Urinary bladder (tissue), 4 donors: ENCODE results near the gene CPEB1. TPM values are rescaled to one million over a fixed set of nuclear protein-coding genes. Genes with fewer than 3 reads are reported as not detected.

ENCODE experiments used
- DNase-seq: peaks from one replicate; pipeline ENCODE4 v3.0.0-alpha.2; 2015; ENCODE audit errors: extremely low spot score
- H3K27ac ChIP-seq: one replicate; pipeline ENCODE4 v1.5.1; 2013; ENCODE audit warnings: low read depth, mild to moderate bottlenecking, moderate library complexity
- H3K36me3 ChIP-seq: one replicate; pipeline ENCODE4 v1.6.1; 2013; ENCODE audit warnings: mild to moderate bottlenecking, moderate library complexity; ENCODE audit not compliant: insufficient read depth
- H3K4me1 ChIP-seq: one replicate; pipeline ENCODE4 v1.6.1; 2013; ENCODE audit warnings: mild to moderate bottlenecking, moderate library complexity; ENCODE audit not compliant: insufficient read depth
- H3K4me3 ChIP-seq: one replicate; pipeline ENCODE4 v1.5.1; 2013; ENCODE audit warnings: low read depth, low read length
- WGBS: extraction: QIAGEN DNeasy Blood & Tissue Kit; methylation state at CpG from one replicate; pipeline ENCODE4 v1.1.7; 2013; 5-methylcytosine and 5-hydroxymethylcytosine counted together
- polyA plus RNA-seq: library from polyadenylated mRNA; stranded (reverse); fragments of 200-250 nt; gene quantifications from one replicate; pipeline ENCODE4 v1.2.3, GENCODE V29; 2013
- total RNA-seq: library from RNA; depleted of rRNA; stranded (reverse); fragments of >200 nt; gene quantifications from one replicate; pipeline ENCODE4 v1.2.3, GENCODE V29; 2014
- donor health status: healthy with polysubstance abuse.
- donor health status: healthy.

The CPEB1 gene
- total and polyA plus RNA-seq, 2 donors: 4.7 to 11.0 TPM

DNA sequence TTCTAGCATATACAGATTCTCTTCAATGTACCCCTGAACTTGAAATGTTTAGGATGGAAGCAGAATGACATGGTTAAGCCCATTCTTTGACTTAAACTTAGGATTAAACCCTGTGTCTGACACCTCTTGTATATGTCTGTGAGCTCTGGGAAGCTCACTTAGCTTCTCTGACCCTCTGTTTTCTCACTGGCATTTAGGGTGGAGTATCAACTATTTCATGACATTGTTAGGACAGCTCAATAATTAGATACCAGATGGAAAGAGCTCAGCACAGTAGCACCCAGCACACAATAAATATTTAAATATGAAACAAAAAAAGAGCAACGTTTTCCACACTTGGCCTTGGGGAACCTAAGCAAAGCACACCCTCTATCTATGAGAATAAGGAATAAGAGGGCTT is 88.7 kb downstream of the CPEB1 start:
- Histone ChIP-seq H3K36me3 (no peaks in the 10 kb centered on the region), H3K27ac (no peak overlapping the region), H3K4me3 (no peak overlapping the region), H3K4me1 (no peaks in the 10 kb centered on the region)
- WGBS: 52% methylated on average over 1 of the region's 1 CpG
- DNase-seq: no peak

DNA sequence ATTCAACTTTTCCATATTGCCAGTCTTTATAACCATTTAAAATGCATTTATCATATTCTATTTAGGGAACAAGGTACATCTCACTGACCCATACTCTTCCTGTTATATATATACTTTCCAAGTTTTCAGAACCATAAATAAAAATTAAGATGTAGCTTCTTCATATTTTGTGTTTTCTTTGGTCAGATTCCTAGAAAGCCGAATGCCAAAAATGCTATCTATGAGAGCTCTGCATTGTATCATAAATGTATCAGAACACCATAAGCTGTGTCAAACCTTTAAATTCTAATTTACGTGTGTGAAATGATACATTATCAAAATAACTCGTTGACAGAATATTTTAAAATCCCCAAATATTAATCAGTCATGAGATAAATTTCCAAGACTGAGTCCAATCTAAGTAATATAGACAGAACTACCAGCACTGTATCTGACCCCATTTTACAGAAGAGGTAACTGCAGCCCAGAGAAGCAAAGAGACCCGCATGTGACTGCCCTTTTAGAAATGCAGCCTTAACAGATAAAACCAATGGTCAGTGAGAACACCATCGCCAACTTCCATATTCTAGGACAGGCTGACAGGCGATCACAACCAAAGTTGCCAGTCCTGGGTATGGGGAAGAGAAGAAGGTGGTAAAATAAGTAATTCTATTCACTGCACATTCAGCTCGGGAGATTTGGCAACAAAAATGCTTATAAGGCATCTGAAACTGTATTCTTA is 90.7 kb downstream of the CPEB1 start:
- 86% methylated on average over 7 of the region's 7 CpGs for WGBS
- H3K36me3 ChIP-seq: no peaks in the 10 kb centered on the region
- DNase-seq: no peak
- H3K4me3 ChIP-seq: no peak overlapping the region
- H3K27ac ChIP-seq: no peak overlapping the region
- H3K4me1 ChIP-seq: no peaks in the 10 kb centered on the region

DNA sequence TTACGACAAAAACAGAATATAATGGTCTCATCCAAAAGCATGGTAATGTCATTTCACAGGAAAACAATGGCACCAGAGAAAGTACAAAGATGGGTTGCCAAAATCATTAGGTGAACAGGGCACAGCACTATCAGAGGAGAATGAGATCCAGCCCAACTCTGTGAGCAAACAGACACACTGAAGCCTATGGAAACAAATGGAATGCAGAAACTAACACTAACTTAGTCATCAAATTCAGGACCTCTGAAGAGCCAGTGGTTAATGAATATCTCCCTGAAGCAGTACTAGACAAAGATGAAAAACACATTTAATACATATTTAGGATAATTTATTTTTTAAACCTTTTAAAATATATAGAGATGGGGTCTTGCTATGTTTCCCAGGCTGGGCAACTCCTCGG is 92.3 kb downstream of the CPEB1 start:
- Histone ChIP-seq H3K4me1 (no peaks in the 10 kb centered on the region), H3K27ac (no peak overlapping the region), H3K36me3 (no peaks in the 10 kb centered on the region), H3K4me3 (no peak overlapping the region)
- 92% methylated on average over 2 of the region's 2 CpGs for WGBS
- DNase-seq: no peak

DNA sequence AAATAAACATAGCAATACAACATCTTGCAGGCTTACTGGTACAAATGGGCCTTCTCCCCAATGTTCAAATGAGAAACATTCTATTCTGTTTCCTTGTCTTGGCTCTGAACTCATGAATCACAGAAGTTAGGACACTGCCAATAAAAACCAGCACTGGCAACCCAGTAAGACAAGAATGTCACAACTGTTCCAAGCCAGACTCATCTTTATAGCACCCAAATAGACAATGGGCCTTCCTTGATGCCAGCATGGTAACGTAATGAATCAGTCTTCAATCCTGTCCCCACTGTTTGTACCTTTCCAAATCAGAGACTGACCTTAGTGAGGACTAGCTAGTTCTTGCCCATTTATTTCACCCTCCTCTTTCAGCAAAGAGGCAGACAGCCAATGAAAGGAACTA is 92.8 kb downstream of the CPEB1 start:
- DNase-seq: no peak
- Histone ChIP-seq H3K4me1 (no peaks in the 10 kb centered on the region), H3K27ac (no peak overlapping the region), H3K36me3 (no peaks in the 10 kb centered on the region), H3K4me3 (no peak overlapping the region)
- WGBS: 85% methylated on average over 1 of the region's 1 CpG

DNA sequence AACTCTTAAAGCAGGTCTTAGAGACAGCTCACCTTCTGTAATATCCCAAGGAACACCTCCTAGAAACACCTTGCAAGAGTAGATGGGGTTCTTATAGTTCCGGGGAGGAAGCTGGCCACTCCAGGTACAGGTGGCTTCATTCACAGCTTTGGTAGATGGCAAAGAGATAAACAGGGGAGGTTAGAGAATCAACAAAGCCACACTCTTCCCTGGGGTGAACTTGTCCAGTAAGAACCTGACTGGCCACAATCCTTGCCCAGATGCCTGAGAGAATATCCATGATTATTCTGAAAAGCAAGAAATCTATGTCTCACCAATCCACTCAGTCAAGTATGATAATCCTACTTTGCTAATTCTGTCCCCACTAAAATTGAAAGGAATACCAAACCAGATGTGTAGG is 93.3 kb downstream of the CPEB1 start:
- Histone ChIP-seq H3K36me3 (no peaks in the 10 kb centered on the region), H3K27ac (no peak overlapping the region), H3K4me1 (no peaks in the 10 kb centered on the region), H3K4me3 (no peak overlapping the region)
- 88% methylated on average over 1 of the region's 1 CpG for WGBS
- DNase-seq: no peak

DNA sequence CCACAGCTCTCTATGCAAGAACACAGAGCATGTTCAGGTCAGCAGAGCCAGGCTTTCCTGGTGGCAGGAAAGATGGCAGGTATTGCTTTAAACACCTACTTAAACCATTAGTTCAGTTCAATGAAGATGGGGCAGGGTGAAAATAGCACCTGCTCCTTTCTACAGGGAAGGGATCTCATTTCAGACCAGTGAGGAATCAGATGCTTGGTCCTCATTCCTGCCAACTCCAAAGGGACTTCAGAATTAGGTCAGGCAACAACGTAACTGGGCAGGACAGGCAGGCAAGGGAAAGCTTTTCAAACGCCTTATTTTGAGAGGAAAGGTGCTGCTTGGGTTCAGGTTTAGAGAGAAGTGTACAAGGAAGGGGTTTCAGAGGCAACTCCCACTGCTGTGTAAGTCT is 94.3 kb downstream of the CPEB1 start:
- no peak for DNase-seq
- WGBS: 80% methylated on average over 2 of the region's 2 CpGs
- Histone ChIP-seq H3K27ac (no peak overlapping the region), H3K36me3 (no peaks in the 10 kb centered on the region), H3K4me1 (no peaks in the 10 kb centered on the region), H3K4me3 (no peak overlapping the region)

DNA sequence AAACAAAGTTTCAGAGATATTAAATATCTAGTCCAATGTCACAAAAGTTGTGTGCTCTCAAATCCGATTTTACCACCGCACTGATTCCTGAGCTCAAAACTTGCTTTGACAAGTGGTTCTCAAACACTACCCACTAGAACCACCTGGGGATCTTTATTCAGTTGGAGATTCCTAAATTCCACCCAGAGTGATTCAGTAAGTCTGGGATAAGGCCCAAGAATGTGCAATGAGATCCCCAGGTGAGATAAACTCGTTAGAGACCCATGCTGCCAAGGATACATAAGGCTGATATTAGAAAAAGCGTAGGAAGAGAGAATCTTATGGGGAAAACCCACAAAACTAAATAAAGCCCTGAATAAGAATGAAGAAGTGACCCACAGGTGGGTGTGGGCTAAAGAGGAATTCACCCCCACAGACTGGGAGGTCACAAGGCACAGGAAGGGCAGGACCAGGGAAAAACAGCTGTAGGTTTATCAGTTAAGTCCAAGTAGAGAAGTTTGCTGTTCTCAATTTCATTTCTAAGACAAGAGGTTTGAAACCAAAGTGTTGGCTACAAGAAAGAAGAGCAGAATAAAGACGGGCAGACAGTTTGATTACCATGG is 95.4 kb downstream of the CPEB1 start:
- H3K4me3 ChIP-seq: no peak overlapping the region
- no peaks in the 10 kb centered on the region for H3K36me3 ChIP-seq
- no peak for DNase-seq
- H3K27ac ChIP-seq: no peak overlapping the region
- H3K4me1 ChIP-seq: no peaks in the 10 kb centered on the region
- 75% methylated on average over 5 of the region's 5 CpGs for WGBS

DNA sequence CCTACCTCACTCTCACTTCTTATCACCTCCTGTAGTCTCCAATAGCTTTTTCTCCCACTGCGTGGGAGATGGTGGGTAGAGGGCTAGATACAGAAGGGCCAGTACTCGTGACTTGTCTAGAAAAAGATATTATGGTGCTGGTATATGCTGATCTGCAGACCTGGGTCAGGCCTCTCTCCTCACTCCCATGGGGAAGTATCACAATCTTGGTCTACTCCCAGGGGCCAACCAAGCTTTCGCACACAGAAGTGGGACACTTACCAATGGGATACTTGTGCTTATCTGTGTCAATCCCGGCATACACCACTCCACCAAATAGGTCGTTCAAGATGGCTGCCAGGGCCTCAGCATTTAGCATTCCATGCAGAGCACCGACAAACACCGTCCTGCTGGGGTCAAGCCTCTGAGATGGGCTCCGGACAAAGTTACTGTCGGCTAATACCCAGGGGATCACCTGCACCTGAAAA is 97.9 kb downstream of the CPEB1 start:
- H3K27ac ChIP-seq: no peak overlapping the region
- H3K36me3 ChIP-seq: no peaks in the 10 kb centered on the region
- DNase-seq: no peak
- no peak overlapping the region for H3K4me3 ChIP-seq
- 94% methylated on average over 9 of the region's 9 CpGs for WGBS
- no peaks in the 10 kb centered on the region for H3K4me1 ChIP-seq

DNA sequence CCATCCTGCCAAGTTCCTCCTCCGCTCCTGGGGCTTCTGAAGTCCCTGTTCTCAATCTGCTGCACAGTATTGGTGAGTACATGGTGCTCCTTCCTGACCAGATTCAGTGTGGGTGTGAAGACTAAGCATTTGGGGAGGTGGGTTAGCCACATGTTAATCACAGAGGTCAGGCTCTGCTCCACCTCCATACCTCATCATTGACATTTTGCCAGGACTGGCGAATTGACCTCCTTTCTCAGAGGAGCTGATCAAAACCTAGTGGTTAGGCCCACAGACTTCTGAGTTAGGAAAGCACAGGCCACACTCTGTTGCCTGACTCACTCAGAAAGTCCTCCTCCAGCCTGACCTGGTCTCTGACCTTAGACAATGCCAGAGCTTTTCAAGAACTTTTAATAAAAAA is 98.5 kb downstream of the CPEB1 start:
- Histone ChIP-seq H3K36me3 (no peaks in the 10 kb centered on the region), H3K27ac (no peak overlapping the region), H3K4me1 (no peaks in the 10 kb centered on the region), H3K4me3 (no peak overlapping the region)
- no peak for DNase-seq
- WGBS: 93% methylated on average over 2 of the region's 2 CpGs

DNA sequence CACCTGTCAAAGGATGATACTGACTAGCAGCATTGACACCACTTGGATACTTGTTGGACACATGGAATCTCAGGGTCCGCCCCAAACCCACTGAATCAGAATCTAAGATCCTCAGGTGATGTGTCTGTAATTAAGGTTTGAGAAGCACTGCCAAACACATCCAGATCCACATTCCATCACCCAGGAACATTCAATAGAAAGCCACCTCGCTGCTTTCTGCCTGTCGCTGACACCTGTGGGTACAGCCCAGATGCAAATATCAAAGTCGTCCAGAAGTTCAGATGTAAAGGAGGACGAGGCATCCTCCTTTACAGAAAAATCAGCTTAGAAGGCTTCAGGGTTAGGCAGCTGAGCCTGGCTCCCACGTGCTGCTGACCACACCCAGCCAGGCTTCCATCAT is 101.7 kb downstream of the CPEB1 start:
- no peak overlapping the region for H3K4me3 ChIP-seq
- no peak overlapping the region for H3K27ac ChIP-seq
- DNase-seq: no peak
- H3K4me1 ChIP-seq: no peaks in the 10 kb centered on the region
- 78% methylated on average over 6 of the region's 6 CpGs for WGBS
- H3K36me3 ChIP-seq: no peaks in the 10 kb centered on the region

DNA sequence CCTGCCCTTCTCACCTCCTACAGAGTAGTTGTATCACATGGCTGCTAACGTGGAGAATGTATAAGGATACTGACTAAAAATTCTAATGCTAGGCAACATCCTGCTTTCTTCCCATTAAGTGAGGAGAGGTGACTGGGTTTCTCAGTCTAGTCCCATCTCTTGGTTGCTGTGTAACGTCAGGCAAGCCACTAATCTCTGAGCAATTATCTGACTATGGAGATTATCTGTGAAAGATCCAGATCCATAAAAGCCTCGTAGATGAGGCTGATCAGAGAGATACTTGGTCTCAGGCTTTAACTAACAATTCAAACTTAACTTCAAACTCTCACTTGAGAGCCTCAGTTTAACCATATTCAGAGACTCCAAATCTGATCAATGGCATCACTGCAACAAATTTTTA is 102.2 kb downstream of the CPEB1 start:
- Histone ChIP-seq H3K36me3 (no peaks in the 10 kb centered on the region), H3K27ac (no peak overlapping the region), H3K4me1 (no peaks in the 10 kb centered on the region), H3K4me3 (no peak overlapping the region)
- DNase-seq: no peak
- 42% methylated on average over 3 of the region's 3 CpGs for WGBS

DNA sequence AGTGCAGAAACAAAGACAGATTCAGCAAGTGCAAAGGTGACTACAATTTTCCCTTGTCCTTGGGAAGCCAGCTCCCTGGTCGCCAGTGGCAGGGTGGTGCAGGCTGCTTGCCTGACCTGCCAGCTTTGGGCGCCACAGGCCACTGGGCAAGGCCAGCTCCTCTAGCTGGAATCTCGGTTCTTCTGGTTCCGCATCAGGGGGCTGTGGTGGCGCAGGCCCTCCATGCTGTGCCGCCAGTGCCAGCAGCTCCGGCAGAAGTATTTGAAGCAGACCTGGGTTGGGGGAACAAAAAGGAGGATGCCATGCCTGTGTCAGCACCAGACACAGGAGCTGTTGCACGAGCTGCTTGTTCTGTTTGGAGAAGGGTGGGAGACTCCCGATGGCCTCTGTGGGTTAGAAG is 102.7 kb downstream of the CPEB1 start:
- 79% methylated on average over 9 of the region's 9 CpGs for WGBS
- no peak overlapping the region for H3K27ac ChIP-seq
- DNase-seq: no peak
- no peaks in the 10 kb centered on the region for H3K36me3 ChIP-seq
- no peaks in the 10 kb centered on the region for H3K4me1 ChIP-seq
- no peak overlapping the region for H3K4me3 ChIP-seq

DNA sequence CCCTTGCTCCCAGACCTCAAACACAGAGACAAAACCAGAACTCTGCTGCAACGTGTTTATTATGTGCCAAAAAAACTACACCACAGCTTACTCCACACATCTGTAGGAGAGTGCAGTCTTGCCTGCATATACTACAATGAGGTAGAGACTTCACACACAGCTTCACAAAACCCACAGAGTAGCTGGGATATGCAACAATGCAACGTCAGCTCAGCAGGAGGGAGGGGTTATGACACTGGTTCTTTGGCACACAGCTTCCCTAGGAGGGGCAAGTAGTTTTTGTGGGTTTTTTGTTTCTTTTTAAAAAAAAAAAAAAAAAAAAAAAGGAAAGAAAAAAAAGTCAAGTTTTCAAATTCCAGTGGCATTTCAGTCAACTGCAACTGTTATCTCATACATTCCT is 104.0 kb downstream of the CPEB1 start:
- DNase-seq: no peak
- WGBS: 27% methylated on average over 2 of the region's 2 CpGs
- no peak overlapping the region for H3K27ac ChIP-seq
- peaks cover 2% of the 10 kb centered on the region for H3K36me3 ChIP-seq
- no peak overlapping the region for H3K4me3 ChIP-seq
- H3K4me1 ChIP-seq: no peaks in the 10 kb centered on the region

DNA sequence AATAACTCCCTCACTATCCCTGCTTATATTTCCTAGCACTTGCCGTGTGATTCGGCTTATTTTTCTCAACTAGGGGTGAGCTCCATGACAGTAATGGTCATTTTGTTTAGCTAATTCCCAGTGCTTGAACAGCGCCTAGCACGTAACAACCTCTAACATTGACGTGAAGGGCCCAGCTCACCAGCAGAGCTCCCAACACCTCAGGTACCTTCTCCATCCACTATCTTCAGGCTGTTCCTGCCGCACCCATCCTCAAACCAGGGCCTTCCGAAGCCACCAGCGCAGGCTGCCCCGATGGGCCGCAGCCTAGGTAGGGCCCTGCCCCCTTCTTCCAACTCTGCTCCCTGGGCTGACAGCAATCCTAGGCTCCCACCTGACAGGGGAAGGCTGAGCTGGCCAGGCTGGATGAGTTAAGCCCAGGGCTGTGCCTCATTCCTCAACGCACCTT is 106.2 kb downstream of the CPEB1 start:
- H3K4me3 ChIP-seq: peak overlapping the region; percentile 53
- peak overlapping the region; percentile 94 for H3K27ac ChIP-seq
- H3K36me3 ChIP-seq: peaks cover 9% of the 10 kb centered on the region
- no peaks in the 10 kb centered on the region for H3K4me1 ChIP-seq
- DNase-seq: no peak
- 23% methylated on average over 11 of the region's 11 CpGs for WGBS
